ENCODE measurements around the gene CALM1.

Gene CALM1

DNA sequence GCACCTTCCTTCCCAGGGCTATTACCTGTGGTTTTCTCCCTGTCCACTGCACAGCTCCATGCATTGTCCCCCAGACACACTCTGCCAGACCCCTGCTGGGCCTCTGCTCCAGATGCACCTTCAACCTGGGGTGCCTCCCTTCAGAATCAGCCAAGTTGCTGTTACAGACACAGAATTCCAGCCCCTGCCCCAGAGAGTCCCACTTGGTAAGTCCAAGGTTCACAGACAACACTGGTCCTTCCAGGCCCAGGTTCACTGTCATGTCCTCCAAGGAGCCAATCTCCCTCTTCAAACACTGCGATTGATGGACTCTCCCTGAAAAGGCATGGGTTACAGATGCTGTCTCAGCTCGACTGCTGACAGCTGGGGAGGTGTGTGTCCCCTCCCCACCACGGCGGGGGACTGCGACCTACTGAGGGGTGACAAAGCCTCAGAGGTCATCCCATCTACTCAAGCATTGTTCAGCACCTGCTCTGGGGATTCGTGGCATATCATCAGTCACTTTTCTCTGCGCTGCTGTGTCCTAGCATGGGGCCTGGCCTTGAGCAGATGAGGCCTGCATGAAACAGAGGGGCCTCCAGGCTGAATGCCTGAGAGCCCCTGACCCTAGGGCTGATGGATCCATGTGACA is 24.3 kb downstream of the CALM1 start:
- TF ChIP-seq, protein P1, sequence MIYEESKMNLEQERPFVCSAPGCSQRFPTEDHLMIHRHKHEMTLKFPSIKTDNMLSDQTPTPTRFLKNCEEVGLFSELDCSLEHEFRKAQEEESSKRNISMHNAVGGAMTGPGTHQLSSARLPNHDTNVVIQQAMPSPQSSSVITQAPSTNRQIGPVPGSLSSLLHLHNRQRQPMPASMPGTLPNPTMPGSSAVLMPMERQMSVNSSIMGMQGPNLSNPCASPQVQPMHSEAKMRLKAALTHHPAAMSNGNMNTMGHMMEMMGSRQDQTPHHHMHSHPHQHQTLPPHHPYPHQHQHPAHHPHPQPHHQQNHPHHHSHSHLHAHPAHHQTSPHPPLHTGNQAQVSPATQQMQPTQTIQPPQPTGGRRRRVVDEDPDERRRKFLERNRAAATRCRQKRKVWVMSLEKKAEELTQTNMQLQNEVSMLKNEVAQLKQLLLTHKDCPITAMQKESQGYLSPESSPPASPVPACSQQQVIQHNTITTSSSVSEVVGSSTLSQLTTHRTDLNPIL (CRISPR knock-in tag; IDR thresholded peaks at IDR 0.05; ENCODE audit: low read depth), result no peak
- TF ChIP-seq ZNF8 (CRISPR knock-in tag; IDR thresholded peaks at IDR 0.05), result no peak
- no peak for TF ChIP-seq ZNF565 (CRISPR knock-in tag; conservative IDR thresholded peaks at IDR 0.05; ENCODE audit: low read depth)
- no peak for TF ChIP-seq ZFP30 (CRISPR knock-in tag; IDR thresholded peaks at IDR 0.05)
- TF ChIP-seq TOX (CRISPR knock-in tag; IDR thresholded peaks at IDR 0.05; ENCODE audit: borderline replicate concordance), result no peak
- TF ChIP-seq CSDC2 (CRISPR knock-in tag; IDR thresholded peaks at IDR 0.05), result no peak
- no peak for TF ChIP-seq OSR1 (CRISPR knock-in tag; IDR thresholded peaks at IDR 0.05)
- no peak for TF ChIP-seq TSHZ2 (CRISPR knock-in tag; IDR thresholded peaks at IDR 0.05)
- no peak for TF ChIP-seq ZNF70 (CRISPR knock-in tag; IDR thresholded peaks at IDR 0.05)
- TF ChIP-seq ZFP3 (CRISPR knock-in tag; IDR thresholded peaks at IDR 0.05), result no peak

GRCh38 chr14:90421632-90422020 is 24.8 kb downstream of the CALM1 start:
- TF ChIP-seq RARB (CRISPR knock-in tag; IDR thresholded peaks at IDR 0.05), result no peak
- TF ChIP-seq ZNF70 (CRISPR knock-in tag; IDR thresholded peaks at IDR 0.05), result no peak
- ATAC-seq, result no peak

More for the DNA sequence above, 24.3 kb downstream of the CALM1 start:
- ATAC-seq, result no peak

GRCh38 chr14:90423166-90423565 is 26.3 kb downstream of the CALM1 start:
- ATAC-seq, result no peak
- TF ChIP-seq ZNF70 (CRISPR knock-in tag; IDR thresholded peaks at IDR 0.05) (no peak), POU6F1 (CRISPR knock-in tag; IDR thresholded peaks at IDR 0.05; ENCODE audit: borderline replicate concordance, low read depth) (no peak)

DNA sequence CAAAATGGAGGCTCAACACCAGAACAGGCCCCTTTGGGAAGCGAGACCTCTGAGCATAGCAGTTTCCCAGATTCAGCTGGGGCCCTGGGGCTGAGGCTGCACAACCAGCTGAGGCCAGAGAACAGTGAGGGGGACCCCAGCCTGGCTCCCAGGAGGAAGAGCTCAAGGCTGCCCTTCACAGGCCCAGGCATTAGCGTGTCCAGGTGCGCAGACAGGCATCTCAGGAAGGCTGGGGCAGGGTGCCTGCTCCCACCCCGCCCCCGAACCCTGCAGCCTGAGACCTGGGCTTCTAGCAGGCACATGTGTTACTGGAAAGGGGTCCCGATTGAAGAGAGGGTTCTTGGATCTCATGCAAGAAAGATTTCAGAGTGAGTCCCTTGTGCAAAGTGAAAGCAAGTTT is 27.2 kb downstream of the CALM1 start:
- TF ChIP-seq ZFP30 (CRISPR knock-in tag; IDR thresholded peaks at IDR 0.05), result no peak
- no peak for TF ChIP-seq POU6F1 (CRISPR knock-in tag; IDR thresholded peaks at IDR 0.05; ENCODE audit: borderline replicate concordance, low read depth)
- TF ChIP-seq ESRRG (CRISPR knock-in tag; IDR thresholded peaks at IDR 0.05), result no peak
- no peak for TF ChIP-seq RARB (CRISPR knock-in tag; IDR thresholded peaks at IDR 0.05)
- no peak for ATAC-seq

GRCh38 chr14:90424686-90425372 is 28.0 kb downstream of the CALM1 start:
- ATAC-seq, result no peak; the same call in 2 of the 3 replicates
- TF ChIP-seq ZC3H10 (CRISPR knock-in tag; IDR thresholded peaks at IDR 0.05) (no peak), POU6F1 (CRISPR knock-in tag; IDR thresholded peaks at IDR 0.05; ENCODE audit: borderline replicate concordance, low read depth) (no peak), ZFP30 (CRISPR knock-in tag; IDR thresholded peaks at IDR 0.05) (no peak), PPARA (CRISPR knock-in tag; IDR thresholded peaks at IDR 0.05; ENCODE audit: borderline replicate concordance) (no peak), CSRNP3 (CRISPR knock-in tag; IDR thresholded peaks at IDR 0.05) (no peak), ESRRG (CRISPR knock-in tag; IDR thresholded peaks at IDR 0.05) (no peak), TOX (CRISPR knock-in tag; IDR thresholded peaks at IDR 0.05; ENCODE audit: borderline replicate concordance) (no peak), ZNF70 (CRISPR knock-in tag; IDR thresholded peaks at IDR 0.05) (no peak), PATZ1 (CRISPR knock-in tag; IDR thresholded peaks at IDR 0.05; ENCODE audit: borderline replicate concordance) (no peak), GLIS3 (CRISPR knock-in tag; IDR thresholded peaks at IDR 0.05) (no peak)
- TF ChIP-seq, protein P1 (CRISPR knock-in tag; IDR thresholded peaks at IDR 0.05; ENCODE audit: low read depth), result no peak
